IPS-18c (cell line): Measurements from ENCODE around the gene TMPRSS4.

Experiments used
- H3K4me3 ChIP-seq: 2 replicates; pipeline ENCODE4 v1.7.0; 2013; ENCODE audit warnings: low read depth, mild to moderate bottlenecking, low read length, moderate library complexity; ENCODE audit not compliant: insufficient read depth
- H3K9me3 ChIP-seq: one replicate; pipeline ENCODE4 v1.6.1; 2013; ENCODE audit warnings: mild to moderate bottlenecking, low read length, moderate library complexity; ENCODE audit not compliant: control insufficient read depth, insufficient read depth

TMPRSS4 gene

DNA sequence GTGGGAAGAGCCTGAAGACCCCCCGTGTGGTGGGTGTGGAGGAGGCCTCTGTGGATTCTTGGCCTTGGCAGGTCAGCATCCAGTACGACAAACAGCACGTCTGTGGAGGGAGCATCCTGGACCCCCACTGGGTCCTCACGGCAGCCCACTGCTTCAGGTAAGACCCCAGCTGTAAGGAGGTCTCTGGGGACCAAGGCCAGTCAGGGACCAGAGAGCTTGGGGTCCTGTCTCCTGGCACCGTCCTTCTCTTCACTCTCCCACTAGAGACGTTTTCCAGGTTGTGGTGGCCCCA lies 34.8 kb downstream of the TMPRSS4 start:
- peaks cover 2% of the 10 kb centered on the region for H3K9me3 ChIP-seq

DNA sequence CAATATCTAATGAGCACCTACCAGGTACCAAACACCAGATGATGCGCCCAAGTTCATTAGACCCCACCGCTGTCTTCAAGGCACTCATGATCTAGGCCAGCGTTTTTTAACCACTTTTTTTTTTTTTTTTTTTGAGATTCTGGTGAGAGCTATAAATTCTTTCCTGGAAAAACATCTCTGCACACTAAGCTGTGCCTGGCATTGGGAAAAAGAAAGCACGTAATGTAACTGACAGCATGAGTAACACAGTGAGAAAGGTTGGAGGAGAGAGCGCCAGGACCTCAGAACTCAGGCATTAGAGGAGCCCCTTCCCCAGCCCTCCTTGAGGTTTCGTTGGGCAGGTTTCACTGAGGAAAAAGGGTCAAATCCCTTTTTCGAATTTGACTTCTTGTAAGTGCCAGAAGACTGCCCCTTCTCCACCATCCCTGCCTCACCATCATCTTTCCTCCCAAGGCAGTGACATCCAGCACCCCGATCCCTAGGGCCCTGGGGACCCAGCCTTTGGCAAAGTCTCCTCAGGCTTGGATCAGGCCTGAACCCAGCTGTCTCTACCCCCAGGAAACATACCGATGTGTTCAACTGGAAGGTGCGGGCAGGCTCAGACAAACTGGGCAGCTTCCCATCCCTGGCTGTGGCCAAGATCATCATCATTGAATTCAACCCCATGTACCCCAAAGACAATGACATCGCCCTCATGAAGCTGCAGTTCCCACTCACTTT lies 36.0 kb downstream of the TMPRSS4 start:
- H3K4me3 ChIP-seq, result no peak overlapping the region; the same call in 1 of the 2 replicates

More for the DNA sequence above, 34.8 kb downstream of the TMPRSS4 start:
- H3K4me3 ChIP-seq, result no peak overlapping the region

DNA sequence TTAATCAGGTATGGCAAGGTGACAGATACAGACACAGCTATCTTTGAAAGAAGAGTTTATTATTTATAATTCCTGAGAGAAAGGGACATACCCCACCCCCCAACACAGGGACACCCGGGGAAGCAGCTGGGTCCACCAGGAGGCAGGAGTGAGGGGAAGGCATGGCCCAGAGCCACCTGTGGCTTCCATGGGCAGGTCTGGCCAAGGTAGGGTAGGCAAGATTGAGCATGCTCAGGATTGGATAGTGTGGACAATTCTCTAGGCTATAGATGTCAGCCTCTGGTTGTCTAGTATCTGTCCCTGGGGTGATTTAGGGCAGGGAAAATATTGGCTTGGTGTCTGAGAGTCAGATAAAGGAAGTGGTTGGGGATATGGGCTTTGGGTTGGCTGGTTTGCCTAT lies 37.4 kb downstream of the TMPRSS4 start:
- Histone ChIP-seq H3K9me3 (peaks cover 2% of the 10 kb centered on the region), H3K4me3 (no peak overlapping the region; the same call in 1 of the 2 replicates)

More for the DNA sequence above, 36.0 kb downstream of the TMPRSS4 start:
- H3K9me3 ChIP-seq, result peaks cover 2% of the 10 kb centered on the region

DNA sequence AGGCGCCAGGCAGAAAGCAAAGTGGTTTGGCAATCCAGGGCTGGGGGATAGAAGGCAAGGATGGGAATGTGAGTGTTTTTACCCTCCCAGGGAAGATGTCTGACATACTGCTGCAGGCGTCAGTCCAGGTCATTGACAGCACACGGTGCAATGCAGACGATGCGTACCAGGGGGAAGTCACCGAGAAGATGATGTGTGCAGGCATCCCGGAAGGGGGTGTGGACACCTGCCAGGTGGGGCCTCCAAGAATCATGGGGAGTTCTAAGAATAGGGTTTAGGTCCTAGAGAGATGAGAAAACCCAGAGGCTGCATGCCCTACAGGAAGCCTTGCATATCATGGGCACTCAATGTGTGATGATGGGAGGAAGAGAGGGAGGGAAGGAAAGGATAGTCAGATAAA lies 38.2 kb downstream of the TMPRSS4 start:
- no peak overlapping the region for H3K4me3 ChIP-seq
- H3K9me3 ChIP-seq, result peaks cover 2% of the 10 kb centered on the region

DNA sequence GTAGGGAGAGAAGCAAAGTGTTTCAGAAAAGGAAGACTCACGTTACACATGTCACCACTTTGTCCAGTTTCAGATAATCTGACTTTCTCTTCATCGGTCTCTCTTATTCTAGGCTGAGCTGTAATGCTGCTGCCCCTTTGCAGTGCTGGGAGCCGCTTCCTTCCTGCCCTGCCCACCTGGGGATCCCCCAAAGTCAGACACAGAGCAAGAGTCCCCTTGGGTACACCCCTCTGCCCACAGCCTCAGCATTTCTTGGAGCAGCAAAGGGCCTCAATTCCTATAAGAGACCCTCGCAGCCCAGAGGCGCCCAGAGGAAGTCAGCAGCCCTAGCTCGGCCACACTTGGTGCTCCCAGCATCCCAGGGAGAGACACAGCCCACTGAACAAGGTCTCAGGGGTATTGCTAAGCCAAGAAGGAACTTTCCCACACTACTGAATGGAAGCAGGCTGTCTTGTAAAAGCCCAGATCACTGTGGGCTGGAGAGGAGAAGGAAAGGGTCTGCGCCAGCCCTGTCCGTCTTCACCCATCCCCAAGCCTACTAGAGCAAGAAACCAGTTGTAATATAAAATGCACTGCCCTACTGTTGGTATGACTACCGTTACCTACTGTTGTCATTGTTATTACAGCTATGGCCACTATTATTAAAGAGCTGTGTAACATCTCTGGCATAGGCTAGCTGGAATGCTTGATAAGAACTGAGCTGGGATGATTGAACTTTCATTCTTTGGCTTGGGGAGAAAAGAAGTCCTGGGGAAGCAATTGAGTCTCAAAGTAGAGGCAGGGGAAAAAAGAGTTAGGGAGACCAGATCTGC lies 41.1 kb downstream of the TMPRSS4 start:
- no peaks in the 10 kb centered on the region for H3K9me3 ChIP-seq
- no peak overlapping the region for H3K4me3 ChIP-seq

DNA sequence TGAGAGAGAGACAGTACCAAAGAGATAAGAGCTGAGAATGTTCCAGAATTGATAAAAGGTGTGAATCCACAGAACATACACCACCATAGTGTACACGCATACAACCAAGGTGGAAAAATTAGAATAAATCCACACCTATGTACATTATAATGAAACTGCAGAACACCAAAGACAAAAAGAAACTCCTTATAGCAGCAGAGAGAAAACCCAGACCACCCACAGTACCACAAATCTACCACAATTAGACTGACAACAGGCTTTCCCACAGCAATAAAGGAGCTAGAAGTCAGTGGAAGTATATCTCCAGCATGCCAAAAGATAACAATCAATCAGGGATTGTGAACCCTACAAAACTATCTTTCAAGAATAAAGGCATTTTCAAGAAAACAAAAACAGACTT lies 43.9 kb downstream of the TMPRSS4 start:
- Histone ChIP-seq H3K9me3 (no peaks in the 10 kb centered on the region), H3K4me3 (no peak overlapping the region)

DNA sequence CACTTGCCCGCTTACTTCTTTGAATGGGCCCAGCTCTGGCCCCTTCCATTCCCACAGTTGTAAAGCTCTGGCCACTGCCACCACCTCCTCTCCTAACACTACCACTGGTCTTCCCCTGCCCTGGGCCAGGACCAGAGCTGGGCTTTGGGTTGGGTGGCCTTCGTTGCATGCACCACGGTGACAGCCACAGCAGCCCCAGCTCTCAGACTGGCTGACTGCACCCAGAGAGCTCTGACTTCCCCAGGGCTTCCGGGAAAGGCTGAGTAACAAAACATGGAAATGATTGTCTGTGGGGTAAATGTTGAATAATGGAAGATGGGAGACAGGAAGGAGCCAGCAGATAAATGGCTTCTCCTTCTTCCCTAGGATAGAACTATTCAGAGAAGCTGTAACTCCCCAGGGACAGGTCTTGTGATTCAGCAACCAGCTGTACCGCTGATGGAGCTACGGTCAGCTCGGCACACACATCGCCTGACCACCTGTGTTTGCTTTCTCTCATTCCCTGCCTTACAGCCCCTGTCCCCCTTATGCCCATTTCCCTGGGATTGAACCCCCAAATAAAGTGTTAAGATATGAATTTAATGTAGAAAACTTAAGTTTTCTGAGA lies 48.2 kb downstream of the TMPRSS4 start:
- Histone ChIP-seq H3K9me3 (no peaks in the 10 kb centered on the region), H3K4me3 (no peak overlapping the region)

DNA sequence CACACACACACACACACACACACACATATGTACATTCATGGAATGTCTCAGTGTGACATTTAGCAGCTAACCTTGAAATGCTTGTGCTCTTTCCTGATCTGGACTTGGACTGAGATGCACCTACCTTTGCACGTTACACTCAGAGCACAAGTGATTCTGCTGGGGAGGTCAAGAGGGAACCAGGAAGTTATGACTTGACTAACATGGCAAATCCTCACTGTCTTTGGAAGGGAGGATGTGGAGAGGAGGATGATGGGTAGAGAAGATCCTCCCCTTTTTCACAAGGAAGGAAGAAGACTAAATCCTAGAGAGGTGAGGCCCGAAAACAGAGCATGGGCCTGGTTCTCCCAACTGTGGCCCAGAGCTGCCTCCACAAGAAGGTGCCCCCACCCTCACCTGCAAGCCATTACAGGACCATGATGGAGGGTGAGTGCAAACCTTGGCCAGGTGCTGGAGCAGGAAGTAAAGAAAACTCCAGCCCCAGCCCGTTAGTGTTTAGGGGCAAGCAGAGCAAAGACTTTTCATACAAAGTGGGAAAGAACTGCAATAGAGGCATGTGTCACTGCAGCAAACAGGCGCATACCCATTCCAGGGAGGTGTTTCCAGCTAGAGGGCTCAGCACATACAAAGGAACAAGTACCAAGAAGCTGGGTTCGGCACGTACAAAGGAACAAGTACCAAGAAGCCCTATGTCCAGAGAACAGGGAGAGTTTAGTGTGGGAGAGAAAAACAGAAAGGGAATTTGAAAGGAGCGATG lies 49.4 kb downstream of the TMPRSS4 start:
- H3K9me3 ChIP-seq, result no peaks in the 10 kb centered on the region
- H3K4me3 ChIP-seq, result no peak overlapping the region

DNA sequence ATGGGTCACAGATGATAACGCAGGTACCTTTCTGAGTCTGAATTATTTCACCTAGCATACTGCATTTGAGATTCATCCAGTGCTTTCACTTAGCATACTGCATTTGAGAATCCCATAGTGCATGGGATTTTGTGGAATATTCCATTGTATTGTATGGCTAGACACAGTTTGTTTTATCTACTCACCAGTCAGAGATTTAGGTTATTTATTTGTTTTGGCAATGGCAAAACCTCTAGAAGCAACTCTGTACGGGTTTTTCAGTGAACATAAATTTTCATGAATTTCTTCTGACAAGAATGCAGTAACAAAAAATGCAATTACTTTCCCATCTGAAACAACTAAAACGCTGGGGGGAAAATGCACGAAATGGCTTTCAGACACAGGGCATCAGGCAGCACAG lies 51.4 kb downstream of the TMPRSS4 start:
- H3K4me3 ChIP-seq, result no peak overlapping the region
- H3K9me3 ChIP-seq, result no peaks in the 10 kb centered on the region

DNA sequence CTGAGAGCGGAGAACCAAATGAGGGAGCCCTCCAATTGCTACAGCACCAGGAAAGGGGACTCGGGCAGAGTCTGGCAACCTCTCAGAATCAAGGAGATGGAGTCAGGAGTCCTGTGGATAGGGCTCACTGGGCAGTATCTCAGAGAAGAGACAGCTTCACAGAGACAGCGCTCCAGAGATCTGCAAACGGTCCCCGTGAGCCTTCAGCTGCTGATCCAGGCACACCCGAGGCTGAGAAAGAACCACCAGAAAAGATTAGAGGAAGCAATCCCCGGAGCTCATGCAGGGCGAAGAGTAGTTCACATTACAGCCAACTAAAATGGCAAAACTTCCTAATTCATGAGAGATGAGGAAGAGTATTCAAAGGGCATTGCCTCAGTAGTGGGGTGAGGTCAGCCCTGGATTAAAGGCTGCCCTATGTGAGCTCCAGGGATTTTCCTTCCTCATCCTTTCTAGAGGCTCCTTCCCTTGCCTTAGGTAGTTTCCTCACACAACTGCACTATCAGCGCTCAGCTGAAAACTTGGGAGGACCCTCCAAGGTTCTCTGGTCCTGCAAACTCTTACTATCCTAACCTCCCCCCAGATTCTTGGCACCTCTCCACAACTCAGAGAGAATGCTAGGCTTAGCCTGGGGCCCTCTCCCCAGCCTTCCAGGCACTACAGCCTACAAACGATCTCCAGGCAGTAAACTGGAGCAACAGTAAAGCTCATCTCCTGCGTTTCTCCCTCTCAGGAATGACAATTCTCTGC lies 52.0 kb downstream of the TMPRSS4 start:
- Histone ChIP-seq H3K4me3 (no peak overlapping the region), H3K9me3 (no peaks in the 10 kb centered on the region)

DNA sequence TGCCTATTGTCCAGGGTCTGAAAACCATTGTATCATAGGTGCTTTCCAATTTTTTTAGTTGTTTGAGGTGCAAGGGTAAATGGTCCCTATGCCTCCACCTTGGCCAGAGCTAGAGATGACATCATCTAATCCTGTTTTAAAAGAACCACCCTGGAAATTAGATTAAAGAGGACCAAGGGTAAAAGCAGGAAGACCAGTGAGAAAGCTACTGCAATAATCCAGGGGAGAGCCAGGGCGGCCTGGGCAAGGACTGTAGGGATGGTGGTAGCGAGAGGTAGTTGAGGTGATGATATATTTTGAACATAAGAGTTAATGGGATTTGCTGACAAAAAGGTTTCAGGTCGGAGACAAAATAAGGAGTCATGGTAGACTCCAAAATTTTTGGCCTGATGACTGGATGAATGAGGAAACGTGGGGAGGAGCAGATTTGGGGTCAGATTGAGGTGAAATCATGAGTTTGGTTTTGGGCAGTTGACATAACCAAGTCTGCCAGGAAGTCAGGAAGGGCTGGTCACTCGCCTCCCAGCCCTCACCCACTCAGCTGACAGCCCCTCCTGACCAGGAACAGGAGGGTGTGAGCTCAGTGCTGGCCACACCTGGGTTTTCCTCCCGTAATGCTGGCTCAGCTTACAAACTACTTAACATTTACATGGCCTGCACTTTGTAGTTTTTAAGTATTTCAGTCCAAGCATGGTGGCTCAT lies 52.7 kb downstream of the TMPRSS4 start:
- H3K9me3 ChIP-seq, result no peaks in the 10 kb centered on the region
- no peak overlapping the region for H3K4me3 ChIP-seq

DNA sequence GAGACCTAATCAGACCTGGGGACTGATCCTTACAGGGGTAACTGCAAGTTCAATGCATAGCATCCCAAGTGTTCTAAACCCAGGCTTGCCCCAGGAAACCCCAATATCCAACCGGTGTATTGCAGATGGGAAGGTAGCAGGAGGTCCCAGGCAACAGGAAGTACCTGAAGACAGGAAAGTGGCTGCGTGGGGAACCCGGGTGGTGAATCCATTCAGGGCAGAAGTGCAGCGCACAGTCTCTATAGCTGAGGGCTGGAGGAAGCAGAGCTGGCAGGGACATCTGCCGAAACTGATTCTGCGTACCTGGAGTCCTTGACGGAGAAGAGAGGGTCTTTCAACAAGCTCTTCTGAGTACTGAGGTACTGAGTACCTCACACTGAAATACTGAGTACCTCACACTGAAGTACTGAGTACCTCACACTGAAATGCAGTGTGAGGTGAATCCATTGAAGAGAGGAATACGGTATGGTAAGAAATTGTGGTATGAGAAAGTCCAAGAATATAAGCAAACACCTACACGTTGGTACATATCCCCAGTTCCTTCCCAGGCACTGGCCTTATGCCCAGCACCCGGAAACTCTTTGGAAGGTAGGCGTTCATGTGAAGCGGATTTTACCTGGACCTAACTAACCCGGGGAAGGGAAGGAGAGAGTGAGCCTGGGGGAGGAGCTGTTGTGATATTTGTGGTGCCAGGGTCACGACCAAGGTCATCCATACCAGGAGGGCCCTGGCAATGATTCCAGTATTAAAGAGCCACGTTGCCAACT lies 55.7 kb downstream of the TMPRSS4 start:
- Histone ChIP-seq H3K9me3 (no peaks in the 10 kb centered on the region), H3K4me3 (no peak overlapping the region)

DNA sequence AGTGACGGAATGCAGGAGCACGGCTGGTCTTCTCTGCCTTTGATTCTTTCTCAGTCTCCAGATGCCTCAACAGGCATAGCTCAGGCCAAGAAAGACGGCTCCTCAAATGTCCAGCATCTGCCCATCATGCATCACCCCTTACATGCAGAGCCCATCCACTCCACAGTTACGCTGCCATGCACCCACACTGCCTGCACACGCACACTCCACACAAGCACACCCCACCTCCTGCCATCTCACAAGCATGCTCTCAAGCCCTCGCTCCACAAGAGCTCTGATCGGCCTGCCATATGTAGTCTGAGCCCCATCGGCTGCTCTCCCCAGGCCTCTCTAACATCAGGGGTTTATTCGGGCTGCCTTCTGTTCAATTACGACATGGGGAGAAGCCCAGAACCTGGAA lies 56.9 kb downstream of the TMPRSS4 start:
- Histone ChIP-seq H3K4me3 (no peak overlapping the region), H3K9me3 (no peaks in the 10 kb centered on the region)

DNA sequence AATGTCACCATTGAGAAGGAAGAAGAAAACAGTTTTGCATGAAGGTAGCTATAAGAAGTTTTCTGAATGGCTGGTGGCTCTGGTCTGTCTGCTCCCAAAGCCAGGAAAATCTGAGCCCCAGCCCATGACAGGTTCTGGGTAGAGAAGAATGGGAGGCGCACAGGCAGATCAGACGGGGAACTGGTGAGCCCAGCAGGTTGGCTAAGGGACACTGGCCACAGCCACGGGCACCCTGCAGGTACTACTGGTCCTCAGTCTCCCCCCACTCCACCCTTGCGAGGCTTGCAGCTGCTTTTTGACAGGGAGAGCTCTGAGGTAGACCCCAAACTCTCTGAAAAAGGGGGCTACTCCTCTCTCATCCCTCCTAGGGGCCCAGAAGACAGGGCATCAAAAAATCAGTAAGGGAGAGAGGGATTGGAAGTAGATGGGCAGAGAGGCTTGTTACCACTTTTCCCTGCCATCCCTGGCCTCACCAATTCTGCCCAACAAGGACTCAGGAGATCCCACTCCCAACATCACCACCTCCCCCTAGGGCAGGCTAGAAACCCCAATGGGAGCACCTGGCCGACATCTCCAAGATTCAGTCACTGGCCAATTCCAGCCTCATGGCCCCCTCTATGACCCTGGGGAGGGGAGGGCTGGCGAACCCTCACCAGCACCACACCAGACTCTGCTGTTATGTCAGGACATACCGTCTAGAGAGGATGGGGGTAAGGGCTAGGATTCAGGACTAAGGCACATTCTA lies 58.3 kb downstream of the TMPRSS4 start:
- no peak overlapping the region for H3K4me3 ChIP-seq
- no peaks in the 10 kb centered on the region for H3K9me3 ChIP-seq

DNA sequence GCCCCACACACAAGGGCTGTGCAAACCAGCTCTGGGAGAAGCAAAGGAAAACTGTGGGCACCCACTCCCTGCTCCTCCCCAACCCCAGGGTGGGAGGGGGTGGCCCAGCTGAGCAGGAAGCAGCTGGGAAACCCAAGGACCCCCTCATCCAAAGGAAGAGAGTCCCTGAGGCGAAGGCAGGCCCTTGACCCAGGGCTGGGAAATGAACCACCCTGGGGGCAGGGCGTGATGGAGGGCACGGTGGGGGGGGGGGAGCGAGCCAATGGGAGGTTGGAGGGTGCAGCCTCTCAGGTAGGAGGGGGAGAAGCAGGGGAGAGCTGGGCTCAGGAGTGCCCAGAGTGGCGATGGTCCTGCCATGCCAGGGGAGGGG lies 58.9 kb downstream of the TMPRSS4 start:
- Histone ChIP-seq H3K9me3 (no peaks in the 10 kb centered on the region), H3K4me3 (no peak overlapping the region)
